ENCODE results near the gene ELF3. TPM values are rescaled to one million over a fixed set of nuclear protein-coding genes. Genes with fewer than 3 reads are reported as not detected.

Gene ELF3
- total RNA-seq, 4 donors from 2014 or later, result 146 to 432 (median 253) TPM

- H3K36me3 ChIP-seq, result peaks cover 21 to 56% (median 25%) of the 10 kb centered on the region in 3 donors
- peak overlapping the region; percentile 33 to 84 (median 52) for H3K27ac ChIP-seq
- H3K4me1 ChIP-seq, result peaks cover 4 to 48% (median 11%) of the 10 kb centered on the region in 3 donors
- H3K27me3 ChIP-seq, result no peaks in the 10 kb centered on the region
- TF ChIP-seq CTCF (IDR thresholded peaks at IDR 0.05) (no peak), POLR2A (IDR thresholded peaks at IDR 0.05) (no peak)
- DNase-seq, result no peak
- peak overlapping the region in 1 of 4 donors; percentile 63 for H3K4me3 ChIP-seq
- 37 to 43% methylated on average over 3 of the region's 11 CpGs for WGBS, 2 donors
- no peaks in the 10 kb centered on the region for H3K9me3 ChIP-seq
- intact Hi-C loops (cut with DNase I), result loop anchor here (5.0 kb wide), 1 partner anchor 129 kb away; no protein-coding TSS in a partner anchor
These were observed 2.4 kb upstream of the ELF3 start for GRCh38 chr1:202007805-202008489.

GRCh38 chr1:202009326-202010179 is 834 bp upstream of the ELF3 start:
- no peaks in the 10 kb centered on the region for H3K27me3 ChIP-seq
- DNase-seq, result no peak
- H3K27ac ChIP-seq, result peak overlapping the region; percentile 84 to 94 (median 90)
- no peaks in the 10 kb centered on the region for H3K9me3 ChIP-seq
- 15 to 28% methylated on average over 3 to 10 of the region's 11 CpGs for WGBS, 2 donors
- H3K36me3 ChIP-seq, result peaks cover 11 to 56% (median 18%) of the 10 kb centered on the region in 3 donors
- peaks cover 11 to 64% (median 12%) of the 10 kb centered on the region in 3 donors for H3K4me1 ChIP-seq
- TF ChIP-seq POLR2A (IDR thresholded peaks at IDR 0.05) (no peak), CTCF (IDR thresholded peaks at IDR 0.05) (peak; percentile 75 to 95 (median 91))
- peak overlapping the region; percentile 47 to 63 (median 60) for H3K4me3 ChIP-seq
- intact Hi-C loops (cut with DNase I), result loop anchor here (5.0 kb wide), 1 partner anchor 128 kb away; no protein-coding TSS in a partner anchor

GRCh38 chr1:202011994-202012393 is 1.6 kb downstream of the ELF3 start:
- Histone ChIP-seq H3K27ac (peak overlapping the region; percentile 53 to 94 (median 90)), H3K27me3 (no peaks in the 10 kb centered on the region), H3K4me3 (peak overlapping the region; percentile 47 to 63 (median 60)), H3K9me3 (no peaks in the 10 kb centered on the region), H3K36me3 (peaks cover 0 to 56% (median 14%) of the 10 kb centered on the region in 3 donors), H3K4me1 (peaks cover 12 to 88% (median 16%) of the 10 kb centered on the region in 3 donors)
- no peak for DNase-seq
- intact Hi-C loops (cut with DNase I), result no loop called here
- WGBS, 2 donors, result 91% methylated on average over 6 to 11 of the region's 11 CpGs
- no peak for TF ChIP-seq CTCF (IDR thresholded peaks at IDR 0.05)
- no peak for TF ChIP-seq POLR2A (IDR thresholded peaks at IDR 0.05)

- Histone ChIP-seq H3K27ac (peak overlapping the region; percentile 53 to 94 (median 90)), H3K4me1 (peaks cover 15 to 91% (median 19%) of the 10 kb centered on the region in 3 donors), H3K4me3 (peak overlapping the region; percentile 47 to 63 (median 60)), H3K27me3 (peaks cover 0 to 2% (median 0%) of the 10 kb centered on the region in 4 donors), H3K9me3 (no peaks in the 10 kb centered on the region), H3K36me3 (peaks cover 0 to 52% (median 14%) of the 10 kb centered on the region in 3 donors)
- TF ChIP-seq POLR2A (IDR thresholded peaks at IDR 0.05) (no peak), CTCF (IDR thresholded peaks at IDR 0.05) (no peak)
- no peak for DNase-seq
- WGBS, 2 donors, result 87 to 89% methylated on average over 16 of the region's 35 CpGs
- intact Hi-C loops (cut with DNase I), result no loop called here
These were observed 2.4 kb downstream of the ELF3 start for GRCh38 chr1:202012544-202013478.

Measured in esophagus squamous epithelium (tissue), 5 donors.